HUES64 (cell line): Measurements from ENCODE around the gene BBS7.

Source experiments
- H3K27ac ChIP-seq: 2 replicates; pipeline ENCODE4 v1.7.0; 2013; ENCODE audit warnings: low read depth, low read length, inconsistent platforms
- H3K27me3 ChIP-seq: 2 replicates; pipeline ENCODE4 v1.6.1; 2013; ENCODE audit warnings: mild to moderate bottlenecking, low read length; ENCODE audit not compliant: insufficient read depth
- H3K36me3 ChIP-seq: 2 replicates; pipeline ENCODE4 v1.6.1; 2013; ENCODE audit warnings: mild to moderate bottlenecking, low read length; ENCODE audit not compliant: insufficient read depth
- H3K4me1 ChIP-seq: 2 replicates; pipeline ENCODE4 v1.6.1; 2013; ENCODE audit warnings: mild to moderate bottlenecking, low read length, moderate library complexity; ENCODE audit not compliant: insufficient read depth
- H3K4me3 ChIP-seq: 2 replicates; pipeline ENCODE4 v1.5.1; 2013; ENCODE audit warnings: mild to moderate bottlenecking, low read length, moderate library complexity
- H3K9ac ChIP-seq: 2 replicates; pipeline ENCODE4 v1.6.1; 2013; ENCODE audit warnings: mild to moderate bottlenecking, low read depth, low read length
- H3K9me3 ChIP-seq: 2 replicates; pipeline ENCODE4 v1.6.1; 2013; ENCODE audit warnings: low read depth, low read length; ENCODE audit not compliant: insufficient read depth
- WGBS: fragments of 150-250, 120-280 bp; methylation state at CpG from one replicate; pipeline ENCODE4 v1.1.7; 2013; ENCODE audit warnings: missing lambda C conversion rate; 5-methylcytosine and 5-hydroxymethylcytosine counted together

BBS7 gene

DNA sequence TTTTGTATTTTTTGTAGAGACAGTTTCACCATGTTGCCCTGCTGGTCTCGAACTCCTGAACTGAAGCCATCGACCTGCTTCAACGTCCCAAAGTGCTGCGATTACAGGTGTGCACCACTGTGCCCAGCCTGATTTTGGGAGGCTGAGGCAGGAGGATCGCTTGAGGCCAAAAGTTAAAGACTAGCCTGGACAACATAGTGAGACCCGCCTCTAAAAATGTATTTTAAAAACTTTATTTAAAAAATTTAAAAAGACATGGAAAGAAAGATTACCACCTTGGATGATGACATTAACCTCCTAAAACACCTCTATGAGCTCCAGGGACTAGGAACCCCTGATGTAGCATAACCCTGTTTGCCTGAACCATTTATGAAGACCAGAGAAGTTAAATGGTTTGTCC lies 5.8 kb upstream of the BBS7 start:
- WGBS, result 89% methylated on average over 6 of the region's 6 CpGs
- H3K27ac ChIP-seq, result no peak overlapping the region
- H3K27me3 ChIP-seq, result no peaks in the 10 kb centered on the region
- H3K36me3 ChIP-seq, result no peaks in the 10 kb centered on the region
- H3K9ac ChIP-seq, result no peak overlapping the region
- no peaks in the 10 kb centered on the region for H3K9me3 ChIP-seq
- no peak overlapping the region for H3K4me3 ChIP-seq
- no peaks in the 10 kb centered on the region for H3K4me1 ChIP-seq

DNA sequence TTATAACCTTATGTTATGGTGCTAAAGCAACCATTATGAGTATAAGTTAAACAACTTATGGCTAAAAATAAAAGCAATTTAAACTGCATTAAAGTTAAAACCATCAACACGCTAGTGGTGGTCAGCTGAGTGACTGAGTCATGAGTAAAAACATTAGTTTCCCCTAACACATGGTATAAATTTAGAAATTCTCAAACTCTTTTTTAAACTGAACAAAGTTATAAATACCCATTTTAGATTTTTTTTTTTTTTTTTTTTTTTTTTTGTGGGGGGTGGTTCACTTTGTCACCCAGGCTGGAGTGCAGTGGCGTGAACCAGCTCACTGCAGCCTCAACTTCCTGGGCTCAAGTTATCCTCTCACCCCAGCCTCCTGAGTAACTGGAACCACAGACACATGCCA lies 5.4 kb upstream of the BBS7 start:
- Histone ChIP-seq H3K9me3 (no peaks in the 10 kb centered on the region), H3K4me1 (no peaks in the 10 kb centered on the region), H3K27me3 (no peaks in the 10 kb centered on the region), H3K4me3 (no peak overlapping the region), H3K36me3 (no peaks in the 10 kb centered on the region), H3K9ac (no peak overlapping the region), H3K27ac (no peak overlapping the region)
- 100% methylated on average over 1 of the region's 2 CpGs for WGBS

DNA sequence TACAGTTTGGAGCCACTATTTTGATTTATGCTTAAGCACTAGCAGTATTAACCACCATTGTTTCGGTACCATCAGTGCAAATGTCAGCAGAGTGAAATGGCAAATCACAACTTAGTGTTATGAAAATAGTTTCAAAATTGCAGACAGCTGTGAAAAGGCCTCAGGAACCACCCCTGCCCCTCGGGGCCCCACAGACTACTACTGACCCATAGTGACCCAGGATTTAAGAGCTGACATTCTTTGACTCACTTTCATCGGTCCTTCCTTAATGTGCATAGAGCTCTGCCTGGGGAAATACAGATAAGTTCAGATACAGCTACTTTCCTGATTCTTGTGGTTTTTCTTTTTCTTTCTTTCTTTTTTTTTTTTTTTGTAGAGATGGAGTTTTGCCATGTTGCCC lies 3.3 kb upstream of the BBS7 start:
- H3K27me3 ChIP-seq, result no peaks in the 10 kb centered on the region
- H3K9me3 ChIP-seq, result no peaks in the 10 kb centered on the region
- H3K4me3 ChIP-seq, result no peak overlapping the region
- H3K27ac ChIP-seq, result no peak overlapping the region
- WGBS, result 86% methylated on average over 3 of the region's 3 CpGs
- H3K4me1 ChIP-seq, result no peaks in the 10 kb centered on the region
- no peak overlapping the region for H3K9ac ChIP-seq
- no peaks in the 10 kb centered on the region for H3K36me3 ChIP-seq

GRCh38 chr4:121863799-121864198 lies 6.5 kb downstream of the BBS7 start:
- no peaks in the 10 kb centered on the region for H3K4me1 ChIP-seq
- no peak overlapping the region for H3K27ac ChIP-seq
- H3K9me3 ChIP-seq, result no peaks in the 10 kb centered on the region
- H3K9ac ChIP-seq, result no peak overlapping the region
- H3K36me3 ChIP-seq, result peaks cover 66% of the 10 kb centered on the region
- WGBS, result 75% methylated on average over 7 of the region's 7 CpGs
- no peak overlapping the region for H3K4me3 ChIP-seq
- H3K27me3 ChIP-seq, result no peaks in the 10 kb centered on the region

DNA sequence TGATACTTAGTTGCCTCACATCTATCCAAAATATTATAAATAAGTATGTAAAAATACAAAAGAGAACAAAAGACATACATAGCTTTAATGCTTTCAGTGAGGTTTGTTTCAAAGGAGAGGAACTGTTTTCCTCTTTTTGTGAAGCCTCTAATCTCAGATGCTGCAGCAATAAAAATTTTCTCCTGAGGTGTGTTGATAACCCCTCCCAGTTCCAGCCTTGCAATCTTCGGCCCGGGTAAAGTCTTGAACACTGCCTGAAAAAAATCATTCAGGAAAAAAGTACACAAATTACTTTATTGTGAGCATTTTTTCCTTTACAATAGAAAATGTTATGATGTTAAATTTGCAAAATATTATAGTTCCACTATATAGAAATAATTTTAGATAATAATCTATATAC lies 8.8 kb downstream of the BBS7 start:
- WGBS, result 96% methylated on average over 2 of the region's 2 CpGs
- no peak overlapping the region for H3K4me3 ChIP-seq
- H3K36me3 ChIP-seq, result peaks cover 66% of the 10 kb centered on the region
- no peak overlapping the region for H3K9ac ChIP-seq
- no peaks in the 10 kb centered on the region for H3K27me3 ChIP-seq
- H3K9me3 ChIP-seq, result no peaks in the 10 kb centered on the region
- no peak overlapping the region for H3K27ac ChIP-seq
- no peaks in the 10 kb centered on the region for H3K4me1 ChIP-seq

GRCh38 chr4:121860121-121860520 lies 10.2 kb downstream of the BBS7 start:
- Histone ChIP-seq H3K4me1 (no peaks in the 10 kb centered on the region), H3K9me3 (no peaks in the 10 kb centered on the region), H3K27ac (no peak overlapping the region), H3K9ac (no peak overlapping the region), H3K27me3 (no peaks in the 10 kb centered on the region), H3K36me3 (peaks cover 56% of the 10 kb centered on the region), H3K4me3 (no peak overlapping the region)

DNA sequence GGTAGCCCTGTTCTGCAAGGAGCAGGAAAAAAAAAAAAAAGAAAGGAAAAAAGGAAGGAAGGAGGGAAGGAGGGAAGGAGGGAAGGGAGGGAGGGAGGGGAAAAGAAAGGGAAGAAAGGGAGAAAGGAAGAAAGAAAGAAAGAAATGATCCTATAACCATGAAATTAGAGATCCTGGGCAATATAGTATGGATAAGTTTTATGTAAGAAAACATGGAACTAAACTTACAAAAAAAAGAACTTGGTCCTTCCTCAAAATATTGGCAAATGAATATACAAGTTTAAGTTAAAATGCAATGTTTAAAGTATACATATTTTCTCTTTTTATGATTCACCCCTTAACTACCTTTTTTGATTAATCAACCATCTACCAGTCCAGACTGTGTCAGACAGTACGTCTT lies 18.9 kb downstream of the BBS7 start:
- Histone ChIP-seq H3K4me1 (no peaks in the 10 kb centered on the region), H3K27ac (no peak overlapping the region), H3K9me3 (no peaks in the 10 kb centered on the region), H3K27me3 (no peaks in the 10 kb centered on the region), H3K9ac (no peak overlapping the region), H3K36me3 (peaks cover 20% of the 10 kb centered on the region), H3K4me3 (no peak overlapping the region)
- WGBS, result 97% methylated on average over 1 of the region's 1 CpG

DNA sequence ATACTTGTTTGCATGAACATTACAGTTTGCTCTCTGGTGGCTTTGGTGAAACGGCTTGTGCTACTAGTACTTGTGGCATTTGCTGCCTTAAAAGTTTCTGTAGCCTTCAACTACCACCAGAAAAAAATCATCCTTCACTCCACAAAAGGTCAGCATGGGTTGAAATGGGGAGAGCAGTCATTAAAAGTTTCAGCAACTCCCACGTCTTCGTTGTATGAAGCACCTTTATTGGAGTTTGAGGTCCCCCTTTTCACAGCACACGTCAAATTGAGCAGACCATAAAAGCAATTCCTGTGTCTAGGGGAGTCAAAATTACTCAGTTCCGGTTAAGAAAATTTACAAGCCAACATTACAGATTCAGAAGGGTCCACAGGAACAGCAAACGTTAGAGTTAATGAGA lies 23.6 kb downstream of the BBS7 start:
- Histone ChIP-seq H3K27ac (no peak overlapping the region), H3K36me3 (peaks cover 43% of the 10 kb centered on the region), H3K9me3 (no peaks in the 10 kb centered on the region), H3K4me1 (no peaks in the 10 kb centered on the region), H3K4me3 (no peak overlapping the region), H3K9ac (no peak overlapping the region), H3K27me3 (no peaks in the 10 kb centered on the region)
- WGBS, result 96% methylated on average over 5 of the region's 6 CpGs

- no peak overlapping the region for H3K9ac ChIP-seq
- WGBS, result 93% methylated on average over 4 of the region's 4 CpGs
- H3K27me3 ChIP-seq, result no peaks in the 10 kb centered on the region
- H3K4me1 ChIP-seq, result no peaks in the 10 kb centered on the region
- no peaks in the 10 kb centered on the region for H3K9me3 ChIP-seq
- H3K27ac ChIP-seq, result no peak overlapping the region
- no peak overlapping the region for H3K4me3 ChIP-seq
- H3K36me3 ChIP-seq, result peaks cover 58% of the 10 kb centered on the region
Observed at GRCh38 chr4:121842862-121843261, 27.4 kb downstream of the BBS7 start.

DNA sequence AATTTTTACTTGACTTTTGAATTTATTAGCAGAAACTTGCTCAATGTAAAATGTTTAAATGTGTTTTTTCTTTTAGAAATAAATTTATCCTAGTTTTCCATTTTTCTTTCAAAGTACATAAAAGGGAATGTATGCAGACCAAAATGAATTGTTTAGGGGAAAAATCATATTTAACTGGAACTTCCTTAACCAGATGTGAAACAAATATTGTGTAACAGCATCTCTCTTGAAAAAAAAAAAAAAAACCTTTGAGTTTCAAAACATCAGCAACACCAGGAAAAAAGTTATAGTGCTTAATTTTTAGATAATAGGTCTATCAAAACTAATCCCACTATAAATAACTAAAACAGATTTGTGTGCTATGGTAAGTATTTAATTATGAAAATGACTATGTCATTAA lies 32.1 kb downstream of the BBS7 start:
- H3K36me3 ChIP-seq, result peaks cover 49% of the 10 kb centered on the region
- H3K4me1 ChIP-seq, result no peaks in the 10 kb centered on the region
- H3K9ac ChIP-seq, result no peak overlapping the region
- no peak overlapping the region for H3K4me3 ChIP-seq
- no peaks in the 10 kb centered on the region for H3K9me3 ChIP-seq
- no peak overlapping the region for H3K27ac ChIP-seq
- no peaks in the 10 kb centered on the region for H3K27me3 ChIP-seq

DNA sequence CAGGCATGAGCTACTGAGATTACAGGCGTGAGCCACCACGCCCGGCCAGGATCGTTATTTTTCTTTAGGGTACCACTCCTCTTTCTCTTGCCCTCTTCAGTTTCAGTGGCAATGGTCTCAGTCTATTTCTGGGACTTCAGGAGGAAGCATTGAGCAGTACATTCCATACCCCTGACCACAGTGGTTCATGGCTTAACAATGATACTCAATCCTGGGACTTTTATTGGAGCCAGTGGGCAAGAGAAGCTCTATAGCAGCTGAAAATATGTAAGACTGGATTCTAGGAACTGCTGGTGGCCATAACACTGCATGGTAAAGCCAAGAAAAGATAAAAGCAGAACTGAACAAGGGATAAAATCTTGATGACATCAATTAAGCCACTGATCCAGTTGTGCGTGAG lies 40.8 kb downstream of the BBS7 start:
- 88% methylated on average over 5 of the region's 5 CpGs for WGBS
- no peaks in the 10 kb centered on the region for H3K27me3 ChIP-seq

DNA sequence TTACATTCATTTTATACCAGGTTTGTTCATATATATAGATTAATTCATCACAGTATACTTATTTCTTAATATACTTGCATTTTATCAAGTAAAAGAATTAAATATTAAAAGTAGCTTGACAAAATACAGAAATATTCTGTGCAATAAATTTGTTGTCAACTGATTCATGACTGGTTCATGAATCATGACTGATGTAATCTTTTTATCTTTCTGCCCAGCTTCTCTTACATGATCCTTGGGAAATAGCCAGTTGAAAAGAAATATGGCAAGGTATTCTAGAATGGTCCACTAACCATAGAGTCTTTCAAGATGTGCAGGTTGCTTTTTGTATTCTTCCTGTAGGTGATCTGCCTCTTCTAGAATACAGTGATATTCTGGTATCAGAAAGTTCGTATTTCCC lies 42.4 kb downstream of the BBS7 start:
- Histone ChIP-seq H3K36me3 (peaks cover 27% of the 10 kb centered on the region), H3K27ac (no peak overlapping the region), H3K9ac (no peak overlapping the region), H3K9me3 (no peaks in the 10 kb centered on the region), H3K27me3 (no peaks in the 10 kb centered on the region), H3K4me1 (peaks cover 4% of the 10 kb centered on the region), H3K4me3 (no peak overlapping the region)
- WGBS, result no CpG with 5 or more reads among the region's 1 CpG

More for the DNA sequence above, 40.8 kb downstream of the BBS7 start:
- H3K9ac ChIP-seq, result no peak overlapping the region
- H3K9me3 ChIP-seq, result no peaks in the 10 kb centered on the region
- no peak overlapping the region for H3K4me3 ChIP-seq
- H3K36me3 ChIP-seq, result peaks cover 36% of the 10 kb centered on the region
- no peak overlapping the region for H3K27ac ChIP-seq
- H3K4me1 ChIP-seq, result no peaks in the 10 kb centered on the region
